Measurements from ENCODE around the gene MPP2.
"Not testable (repeated sequence)": the region's sequence is repeated elsewhere in the genome, so short reads cannot be mapped to it uniquely, and the experiment has no call there.

GRCh38 chr17:43842091-43842974 lies 65.0 kb downstream of the MPP2 start:
- TF ChIP-seq, protein P1, sequence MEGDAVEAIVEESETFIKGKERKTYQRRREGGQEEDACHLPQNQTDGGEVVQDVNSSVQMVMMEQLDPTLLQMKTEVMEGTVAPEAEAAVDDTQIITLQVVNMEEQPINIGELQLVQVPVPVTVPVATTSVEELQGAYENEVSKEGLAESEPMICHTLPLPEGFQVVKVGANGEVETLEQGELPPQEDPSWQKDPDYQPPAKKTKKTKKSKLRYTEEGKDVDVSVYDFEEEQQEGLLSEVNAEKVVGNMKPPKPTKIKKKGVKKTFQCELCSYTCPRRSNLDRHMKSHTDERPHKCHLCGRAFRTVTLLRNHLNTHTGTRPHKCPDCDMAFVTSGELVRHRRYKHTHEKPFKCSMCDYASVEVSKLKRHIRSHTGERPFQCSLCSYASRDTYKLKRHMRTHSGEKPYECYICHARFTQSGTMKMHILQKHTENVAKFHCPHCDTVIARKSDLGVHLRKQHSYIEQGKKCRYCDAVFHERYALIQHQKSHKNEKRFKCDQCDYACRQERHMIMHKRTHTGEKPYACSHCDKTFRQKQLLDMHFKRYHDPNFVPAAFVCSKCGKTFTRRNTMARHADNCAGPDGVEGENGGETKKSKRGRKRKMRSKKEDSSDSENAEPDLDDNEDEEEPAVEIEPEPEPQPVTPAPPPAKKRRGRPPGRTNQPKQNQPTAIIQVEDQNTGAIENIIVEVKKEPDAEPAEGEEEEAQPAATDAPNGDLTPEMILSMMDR (conservative IDR thresholded peaks at IDR 0.05; ENCODE audit: low read length): not testable (repeated sequence)
- TF ChIP-seq EZH2phosphoT487 (IDR thresholded peaks at IDR 0.05; ENCODE audit: borderline replicate concordance, low read depth, low read length): not testable (repeated sequence)
